ENCODE data around the gene BRSK2.
"Not testable (repeated sequence)": the region's sequence is repeated elsewhere in the genome, so short reads cannot be mapped to it uniquely, and the experiment has no call there.

- TF ChIP-seq, protein P1, sequence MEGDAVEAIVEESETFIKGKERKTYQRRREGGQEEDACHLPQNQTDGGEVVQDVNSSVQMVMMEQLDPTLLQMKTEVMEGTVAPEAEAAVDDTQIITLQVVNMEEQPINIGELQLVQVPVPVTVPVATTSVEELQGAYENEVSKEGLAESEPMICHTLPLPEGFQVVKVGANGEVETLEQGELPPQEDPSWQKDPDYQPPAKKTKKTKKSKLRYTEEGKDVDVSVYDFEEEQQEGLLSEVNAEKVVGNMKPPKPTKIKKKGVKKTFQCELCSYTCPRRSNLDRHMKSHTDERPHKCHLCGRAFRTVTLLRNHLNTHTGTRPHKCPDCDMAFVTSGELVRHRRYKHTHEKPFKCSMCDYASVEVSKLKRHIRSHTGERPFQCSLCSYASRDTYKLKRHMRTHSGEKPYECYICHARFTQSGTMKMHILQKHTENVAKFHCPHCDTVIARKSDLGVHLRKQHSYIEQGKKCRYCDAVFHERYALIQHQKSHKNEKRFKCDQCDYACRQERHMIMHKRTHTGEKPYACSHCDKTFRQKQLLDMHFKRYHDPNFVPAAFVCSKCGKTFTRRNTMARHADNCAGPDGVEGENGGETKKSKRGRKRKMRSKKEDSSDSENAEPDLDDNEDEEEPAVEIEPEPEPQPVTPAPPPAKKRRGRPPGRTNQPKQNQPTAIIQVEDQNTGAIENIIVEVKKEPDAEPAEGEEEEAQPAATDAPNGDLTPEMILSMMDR (conservative IDR thresholded peaks at IDR 0.05 in 1 of 2, IDR thresholded peaks at IDR 0.05 in 1 of 2; ENCODE audit: low read depth in 1 of 2, low read length in 2 of 2), result not testable (repeated sequence)
- not testable (repeated sequence) for TF ChIP-seq EZH2 (IDR thresholded peaks at IDR 0.05; ENCODE audit: low read length, missing control alignments)
These were observed 22.0 kb downstream of the BRSK2 start for GRCh38 chr11:1411739-1412138.
